SK-N-SH (cell line): Measurements from ENCODE around the gene MANBA.

Experiments
- EP300 ChIP-seq, 2 experiments: IDR thresholded peaks; 2 replicates each; pipeline versions ENCODE4 v1.4.0 to v1.6.1; 2012; ENCODE audit warnings: borderline replicate concordance in 1 of 2, low read depth in 1 of 2, low read length in 1 of 2
- JUND ChIP-seq: IDR thresholded peaks from 2 replicates; pipeline ENCODE4 v1.4.0; 2012
- POLR2AphosphoS5 ChIP-seq: IDR thresholded peaks from 2 replicates; pipeline ENCODE4 v1.6.1; 2012; ENCODE audit warnings: low read depth, low read length
- RAD21 ChIP-seq: IDR thresholded peaks from 2 replicates; pipeline ENCODE4 v1.6.1; 2012; ENCODE audit warnings: mild to moderate bottlenecking, low read length
- TF ChIP-seq, protein P1 (sequence below): fragments of 200-600 bp; sonication (generic); IDR thresholded peaks from 2 replicates; pipeline ENCODE4 v1.6.1; 2017; ENCODE audit warnings: antibody characterized with exemption, mild to moderate bottlenecking, moderate library complexity

DNA sequence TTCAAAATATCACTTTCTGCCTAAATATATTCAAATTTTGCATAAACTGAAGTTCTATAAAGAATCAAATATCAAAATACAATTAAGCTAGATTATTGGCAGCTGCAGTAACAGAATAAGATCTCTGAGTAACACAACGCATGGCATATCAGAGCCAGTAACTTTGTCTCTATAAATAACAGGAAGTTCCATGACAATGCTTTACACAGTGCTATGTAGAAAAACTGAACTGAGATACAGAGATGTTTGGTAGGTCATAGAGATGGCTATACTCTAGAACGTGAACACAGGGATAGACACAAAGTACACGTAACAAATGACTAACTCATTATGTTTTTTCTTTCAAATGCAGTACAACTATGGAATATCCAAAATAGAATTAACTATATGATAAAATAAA, 48.4 kb upstream of the MANBA start:
- TF ChIP-seq RAD21 (no peak), POLR2AphosphoS5 (no peak), JUND (no peak), EP300 (IDR thresholded peaks at IDR 0.05; ENCODE audit: borderline replicate concordance in 1 of 2, low read depth in 1 of 2, low read length in 1 of 2) (no peak)
- TF ChIP-seq, protein P1, sequence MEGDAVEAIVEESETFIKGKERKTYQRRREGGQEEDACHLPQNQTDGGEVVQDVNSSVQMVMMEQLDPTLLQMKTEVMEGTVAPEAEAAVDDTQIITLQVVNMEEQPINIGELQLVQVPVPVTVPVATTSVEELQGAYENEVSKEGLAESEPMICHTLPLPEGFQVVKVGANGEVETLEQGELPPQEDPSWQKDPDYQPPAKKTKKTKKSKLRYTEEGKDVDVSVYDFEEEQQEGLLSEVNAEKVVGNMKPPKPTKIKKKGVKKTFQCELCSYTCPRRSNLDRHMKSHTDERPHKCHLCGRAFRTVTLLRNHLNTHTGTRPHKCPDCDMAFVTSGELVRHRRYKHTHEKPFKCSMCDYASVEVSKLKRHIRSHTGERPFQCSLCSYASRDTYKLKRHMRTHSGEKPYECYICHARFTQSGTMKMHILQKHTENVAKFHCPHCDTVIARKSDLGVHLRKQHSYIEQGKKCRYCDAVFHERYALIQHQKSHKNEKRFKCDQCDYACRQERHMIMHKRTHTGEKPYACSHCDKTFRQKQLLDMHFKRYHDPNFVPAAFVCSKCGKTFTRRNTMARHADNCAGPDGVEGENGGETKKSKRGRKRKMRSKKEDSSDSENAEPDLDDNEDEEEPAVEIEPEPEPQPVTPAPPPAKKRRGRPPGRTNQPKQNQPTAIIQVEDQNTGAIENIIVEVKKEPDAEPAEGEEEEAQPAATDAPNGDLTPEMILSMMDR: no peak
